ENCODE data around the gene PPP1R12B.

The PPP1R12B gene

GRCh38 chr1:202576816-202577215, 228.3 kb downstream of the PPP1R12B start:
- Histone ChIP-seq H3K27me3 (ENCODE audit: control insufficient read depth, low read length) (no peaks in the 10 kb centered on the region), H3K9me2 (replicated peaks; ENCODE audit: control insufficient read depth, low read length) (no peaks in the 10 kb centered on the region), H3K36me3 (ENCODE audit: control insufficient read depth, low read length) (no peaks in the 10 kb centered on the region), H3K4me3 (ENCODE audit: low read length) (no peak overlapping the region), H3K4me1 (ENCODE audit: control insufficient read depth, low read length) (no peaks in the 10 kb centered on the region), H3F3A (ENCODE audit: control insufficient read depth, insufficient read depth) (no peaks in the 10 kb centered on the region), H3K79me2 (ENCODE audit: control insufficient read depth, low read length) (no peaks in the 10 kb centered on the region), H4K20me1 (ENCODE audit: control insufficient read depth, insufficient read depth, low read depth, low read length) (no peaks in the 10 kb centered on the region; the same call in 1 of the 2 replicates), H3K27ac (ENCODE audit: low read depth, low read length) (no peak overlapping the region), H3K4me2 (ENCODE audit: low read length) (no peak overlapping the region), H3K9me3 (ENCODE audit: control insufficient read depth, insufficient read depth, low read length) (no peaks in the 10 kb centered on the region)
- TF ChIP-seq EZH2phosphoT487 (IDR thresholded peaks at IDR 0.05; ENCODE audit: borderline replicate concordance, low read length) (no peak), CTCF (IDR thresholded peaks at IDR 0.05; ENCODE audit: low read depth, low read length, poor library complexity, severe bottlenecking) (no peak)

- no peak for TF ChIP-seq CTCF (IDR thresholded peaks at IDR 0.05; ENCODE audit: low read depth, low read length, poor library complexity, severe bottlenecking)
- no peak for TF ChIP-seq EZH2phosphoT487 (IDR thresholded peaks at IDR 0.05; ENCODE audit: borderline replicate concordance, low read length)
- H3K9me2 ChIP-seq (replicated peaks; ENCODE audit: control insufficient read depth, low read length): no peaks in the 10 kb centered on the region
- no peaks in the 10 kb centered on the region for H3K4me1 ChIP-seq (ENCODE audit: control insufficient read depth, low read length)
Observed at GRCh38 chr1:202577381-202577780, 228.9 kb downstream of the PPP1R12B start.

GRCh38 chr1:202578001-202578504, 229.6 kb downstream of the PPP1R12B start:
- Histone ChIP-seq H3K27me3 (ENCODE audit: control insufficient read depth, low read length) (no peaks in the 10 kb centered on the region), H3K4me2 (ENCODE audit: low read length) (no peak overlapping the region), H3K36me3 (ENCODE audit: control insufficient read depth, low read length) (no peaks in the 10 kb centered on the region), H3K9me3 (ENCODE audit: control insufficient read depth, insufficient read depth, low read length) (no peaks in the 10 kb centered on the region), H3K4me3 (ENCODE audit: low read length) (no peak overlapping the region), H4K20me1 (ENCODE audit: control insufficient read depth, insufficient read depth, low read depth, low read length) (no peaks in the 10 kb centered on the region; the same call in 1 of the 2 replicates), H3K4me1 (ENCODE audit: control insufficient read depth, low read length) (no peaks in the 10 kb centered on the region), H3K27ac (ENCODE audit: low read depth, low read length) (no peak overlapping the region), H3K9me2 (replicated peaks; ENCODE audit: control insufficient read depth, low read length) (no peaks in the 10 kb centered on the region), H3F3A (ENCODE audit: control insufficient read depth, insufficient read depth) (no peaks in the 10 kb centered on the region), H3K79me2 (ENCODE audit: control insufficient read depth, low read length) (no peaks in the 10 kb centered on the region)
- TF ChIP-seq EZH2phosphoT487 (IDR thresholded peaks at IDR 0.05; ENCODE audit: borderline replicate concordance, low read length): no peak
- TF ChIP-seq CTCF (IDR thresholded peaks at IDR 0.05; ENCODE audit: low read depth, low read length, poor library complexity, severe bottlenecking): no peak

More at GRCh38 chr1:202577381-202577780, 228.9 kb downstream of the PPP1R12B start:
- Histone ChIP-seq H3K4me2 (ENCODE audit: low read length) (no peak overlapping the region), H3K27ac (ENCODE audit: low read depth, low read length) (no peak overlapping the region), H3K36me3 (ENCODE audit: control insufficient read depth, low read length) (no peaks in the 10 kb centered on the region), H3F3A (ENCODE audit: control insufficient read depth, insufficient read depth) (no peaks in the 10 kb centered on the region), H3K9me3 (ENCODE audit: control insufficient read depth, insufficient read depth, low read length) (no peaks in the 10 kb centered on the region), H3K4me3 (ENCODE audit: low read length) (no peak overlapping the region), H3K27me3 (ENCODE audit: control insufficient read depth, low read length) (no peaks in the 10 kb centered on the region), H3K79me2 (ENCODE audit: control insufficient read depth, low read length) (no peaks in the 10 kb centered on the region), H4K20me1 (ENCODE audit: control insufficient read depth, insufficient read depth, low read depth, low read length) (no peaks in the 10 kb centered on the region; the same call in 1 of the 2 replicates)
